Measurements from ENCODE around the gene MICAL3.
A peak's percentile ranks its signal among the peaks of the same experiment; 100 is the strongest.

The MICAL3 gene

GRCh38 chr22:17808693-17809403 lies 215.5 kb downstream of the MICAL3 start:
- DNase-seq = no peak

GRCh38 chr22:17807578-17808410 lies 216.6 kb downstream of the MICAL3 start:
- DNase-seq = no peak

GRCh38 chr22:17807086-17807485 lies 217.3 kb downstream of the MICAL3 start:
- DNase-seq = no peak

- DNase-seq = no peak
Observed at GRCh38 chr22:17806437-17806836, 217.9 kb downstream of the MICAL3 start.

- no peak for DNase-seq
Observed at GRCh38 chr22:17804331-17805080, 219.9 kb downstream of the MICAL3 start.

GRCh38 chr22:17803609-17804270 lies 220.6 kb downstream of the MICAL3 start:
- DNase-seq = no peak

GRCh38 chr22:17802822-17803221 lies 221.5 kb downstream of the MICAL3 start:
- no peak for DNase-seq

GRCh38 chr22:17802411-17802810 lies 221.9 kb downstream of the MICAL3 start:
- no peak for DNase-seq

- DNase-seq = peak; percentile 91
Observed at GRCh38 chr22:17797721-17798559, 226.4 kb downstream of the MICAL3 start.

- no peak for DNase-seq
Observed at GRCh38 chr22:17796695-17797094, 227.7 kb downstream of the MICAL3 start.

- DNase-seq = no peak
Observed at GRCh38 chr22:17795661-17796548, 228.5 kb downstream of the MICAL3 start.

GRCh38 chr22:17794726-17795542 lies 229.4 kb downstream of the MICAL3 start:
- no peak for DNase-seq

GRCh38 chr22:17792854-17793434 lies 231.4 kb downstream of the MICAL3 start:
- DNase-seq = no peak

- no peak for DNase-seq
Observed at GRCh38 chr22:17792299-17792698, 232.1 kb downstream of the MICAL3 start.

- no peak for DNase-seq
Observed at GRCh38 chr22:17791196-17791595, 233.2 kb downstream of the MICAL3 start.

- DNase-seq = no peak
Observed at GRCh38 chr22:17789379-17790200, 234.8 kb downstream of the MICAL3 start.

- DNase-seq = no peak
Observed at GRCh38 chr22:17788528-17789378, 235.6 kb downstream of the MICAL3 start.

Data from suppressor macrophage treated with lipopolysaccharide for 4 hours (primary cell).